HG02981 (cell line): Measurements from ENCODE around the gene HOXB4.

Experiments used
- ATAC-seq: cut with Tn5 transposase; IDR thresholded peaks from one replicate; pipeline ENCODE4 v1.9.1; 2021; ENCODE audit warnings: mild to moderate bottlenecking, moderate library complexity; ENCODE audit not compliant: unreplicated experiment

Gene HOXB4

GRCh38 chr17:48615047-48615962 lies 37.2 kb upstream of the HOXB4 start, which contains the start of gene HOXB8:
Gene HOXB8, minus strand, starts transcription at chr17:48615292. Its CDS starts 588 bp downstream, at chr17:48614704.
- ATAC-seq = no peak

GRCh38 chr17:48613862-48614694 lies 35.9 kb upstream of the HOXB4 start:
- ATAC-seq = no peak

GRCh38 chr17:48612854-48613691 lies 34.9 kb upstream of the HOXB4 start:
- ATAC-seq = no peak

- ATAC-seq = no peak
Measured at GRCh38 chr17:48612456-48612853, 34.3 kb upstream of the HOXB4 start.

- no peak for ATAC-seq
Measured at GRCh38 chr17:48611681-48612455, 33.7 kb upstream of the HOXB4 start.

GRCh38 chr17:48611213-48611612 lies 33.1 kb upstream of the HOXB4 start:
- no peak for ATAC-seq

GRCh38 chr17:48610282-48611211 lies 32.4 kb upstream of the HOXB4 start, which contains the start of gene HOXB7:
Gene HOXB7, minus strand, starts transcription at chr17:48611017. Its CDS starts 99 bp downstream, at chr17:48610918.
- no peak for ATAC-seq

GRCh38 chr17:48609759-48610281 lies 31.7 kb upstream of the HOXB4 start:
- no peak for ATAC-seq

GRCh38 chr17:48609033-48609432 lies 30.9 kb upstream of the HOXB4 start:
- no peak for ATAC-seq

- no peak for ATAC-seq
Measured at GRCh38 chr17:48608494-48608834, 30.3 kb upstream of the HOXB4 start.

GRCh38 chr17:48606892-48607614 lies 28.9 kb upstream of the HOXB4 start:
- no peak for ATAC-seq

- no peak for ATAC-seq
Measured at GRCh38 chr17:48605991-48606891, 28.1 kb upstream of the HOXB4 start.

GRCh38 chr17:48605409-48605919 lies 27.3 kb upstream of the HOXB4 start:
- ATAC-seq = no peak

- ATAC-seq = no peak
Measured at GRCh38 chr17:48604770-48605329, 26.7 kb upstream of the HOXB4 start, which contains the start of gene HOXB6. Gene HOXB6, minus strand, starts transcription at chr17:48604986. Its CDS starts 6,836 bp downstream, at chr17:48598150.

- ATAC-seq = no peak
Measured at GRCh38 chr17:48603959-48604769, 26.0 kb upstream of the HOXB4 start.
